ENCODE data around the gene DNAJB2.
A peak's percentile ranks its signal among the peaks of the same experiment; 100 is the strongest.

The DNAJB2 gene

DNA sequence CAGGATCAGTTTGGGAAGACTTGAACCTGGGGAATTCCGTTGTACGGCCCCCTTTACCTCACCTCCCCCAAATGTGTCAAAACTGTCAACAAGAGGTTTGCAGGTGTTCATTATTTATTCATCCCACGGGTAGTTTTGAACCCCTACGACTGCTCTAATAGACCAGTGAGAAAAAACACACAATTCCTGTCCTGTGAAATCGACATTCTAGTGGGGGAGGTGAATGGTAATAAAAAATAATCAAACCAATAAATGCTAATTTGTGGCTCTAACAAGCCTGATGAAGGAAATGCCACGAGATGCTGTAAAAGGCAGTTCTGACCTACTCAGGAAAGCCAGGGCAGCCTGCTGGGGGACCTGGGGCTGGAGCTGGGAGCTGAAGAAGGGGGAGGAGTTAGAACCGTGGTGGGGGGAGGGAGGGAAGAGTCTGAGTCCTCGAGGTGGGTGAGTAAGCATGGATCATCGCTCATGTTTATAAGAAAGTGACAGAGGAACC, 463 bp upstream of the DNAJB2 start:
- in situ Hi-C loops (cut with MboI; ENCODE audit: low sequenced_read_pairs, unreplicated experiment): loop anchor here (25.0 kb wide), 1 partner anchor 116 kb away; the partner anchor contains the start of genes NHEJ1 and SLC23A3
- TF ChIP-seq, protein P1, sequence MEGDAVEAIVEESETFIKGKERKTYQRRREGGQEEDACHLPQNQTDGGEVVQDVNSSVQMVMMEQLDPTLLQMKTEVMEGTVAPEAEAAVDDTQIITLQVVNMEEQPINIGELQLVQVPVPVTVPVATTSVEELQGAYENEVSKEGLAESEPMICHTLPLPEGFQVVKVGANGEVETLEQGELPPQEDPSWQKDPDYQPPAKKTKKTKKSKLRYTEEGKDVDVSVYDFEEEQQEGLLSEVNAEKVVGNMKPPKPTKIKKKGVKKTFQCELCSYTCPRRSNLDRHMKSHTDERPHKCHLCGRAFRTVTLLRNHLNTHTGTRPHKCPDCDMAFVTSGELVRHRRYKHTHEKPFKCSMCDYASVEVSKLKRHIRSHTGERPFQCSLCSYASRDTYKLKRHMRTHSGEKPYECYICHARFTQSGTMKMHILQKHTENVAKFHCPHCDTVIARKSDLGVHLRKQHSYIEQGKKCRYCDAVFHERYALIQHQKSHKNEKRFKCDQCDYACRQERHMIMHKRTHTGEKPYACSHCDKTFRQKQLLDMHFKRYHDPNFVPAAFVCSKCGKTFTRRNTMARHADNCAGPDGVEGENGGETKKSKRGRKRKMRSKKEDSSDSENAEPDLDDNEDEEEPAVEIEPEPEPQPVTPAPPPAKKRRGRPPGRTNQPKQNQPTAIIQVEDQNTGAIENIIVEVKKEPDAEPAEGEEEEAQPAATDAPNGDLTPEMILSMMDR (IDR thresholded peaks at IDR 0.05; ENCODE audit: borderline replicate concordance, control extremely low read depth, extremely low read depth, insufficient read depth, missing control alignments): no peak
- DNase-seq (ENCODE audit: low spot score): peak; percentile 44

DNA sequence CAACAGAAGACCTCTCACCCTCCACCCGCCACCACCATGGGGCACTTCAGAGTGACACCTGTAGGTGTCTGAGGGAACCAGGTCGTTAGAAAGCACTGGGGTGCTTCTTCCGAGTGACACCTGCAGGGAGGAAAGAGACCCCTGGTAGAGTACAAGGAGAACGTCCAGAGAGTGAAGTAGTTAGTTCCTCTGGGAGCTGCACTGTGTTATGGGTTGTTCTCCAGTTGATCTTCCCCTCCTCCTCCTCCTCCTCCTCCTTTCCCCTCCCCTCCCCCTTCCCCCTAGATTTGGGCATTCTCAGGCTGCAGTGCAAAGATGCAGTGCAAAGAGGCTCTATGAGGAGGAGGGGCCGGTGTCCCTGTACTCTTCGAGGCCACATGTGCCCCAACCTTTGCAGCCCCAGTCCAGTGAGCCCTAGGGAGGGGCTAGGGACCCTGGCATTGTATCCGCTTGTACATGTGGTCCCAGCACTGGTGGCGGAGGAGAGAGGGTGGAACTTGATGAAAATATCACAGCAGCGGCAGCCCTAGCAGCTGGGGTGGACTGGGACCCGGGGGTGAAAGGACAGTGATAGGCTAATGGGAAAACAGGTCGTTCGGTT, 850 bp downstream of the DNAJB2 start:
- in situ Hi-C loops (cut with MboI; ENCODE audit: low sequenced_read_pairs, unreplicated experiment): loop anchor here (25.0 kb wide), 1 partner anchor 118 kb away; the partner anchor contains the start of genes NHEJ1 and SLC23A3
- peak; percentile 16 for DNase-seq (ENCODE audit: low spot score)
- TF ChIP-seq, protein P1 (IDR thresholded peaks at IDR 0.05; ENCODE audit: borderline replicate concordance, control extremely low read depth, extremely low read depth, insufficient read depth, missing control alignments): peak; percentile 14

DNA sequence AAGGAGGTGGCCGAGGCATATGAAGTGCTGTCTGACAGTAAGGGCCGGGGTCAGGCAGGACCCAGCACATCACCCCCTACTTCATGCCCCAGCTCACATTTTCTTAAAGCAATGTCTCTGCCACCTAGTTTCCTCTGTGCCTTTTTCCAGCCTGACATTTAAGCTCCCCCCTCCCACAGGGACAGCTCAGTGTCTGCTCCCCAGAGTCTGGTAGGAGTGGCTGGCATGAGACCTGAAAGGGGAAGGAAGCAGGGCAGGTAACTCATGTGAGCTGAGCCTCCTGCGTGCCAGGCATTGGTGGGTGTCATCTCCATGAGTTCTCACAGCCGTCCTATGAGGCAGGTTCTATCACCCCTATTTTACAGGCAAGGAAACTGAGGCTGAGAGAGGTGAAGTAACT, 1.5 kb downstream of the DNAJB2 start:
- TF ChIP-seq, protein P1 (IDR thresholded peaks at IDR 0.05; ENCODE audit: borderline replicate concordance, control extremely low read depth, extremely low read depth, insufficient read depth, missing control alignments): no peak
- DNase-seq (ENCODE audit: low spot score): no peak
- in situ Hi-C loops (cut with MboI; ENCODE audit: low sequenced_read_pairs, unreplicated experiment): loop anchor here (25.0 kb wide), 1 partner anchor 118 kb away; the partner anchor contains the start of genes NHEJ1 and SLC23A3

DNA sequence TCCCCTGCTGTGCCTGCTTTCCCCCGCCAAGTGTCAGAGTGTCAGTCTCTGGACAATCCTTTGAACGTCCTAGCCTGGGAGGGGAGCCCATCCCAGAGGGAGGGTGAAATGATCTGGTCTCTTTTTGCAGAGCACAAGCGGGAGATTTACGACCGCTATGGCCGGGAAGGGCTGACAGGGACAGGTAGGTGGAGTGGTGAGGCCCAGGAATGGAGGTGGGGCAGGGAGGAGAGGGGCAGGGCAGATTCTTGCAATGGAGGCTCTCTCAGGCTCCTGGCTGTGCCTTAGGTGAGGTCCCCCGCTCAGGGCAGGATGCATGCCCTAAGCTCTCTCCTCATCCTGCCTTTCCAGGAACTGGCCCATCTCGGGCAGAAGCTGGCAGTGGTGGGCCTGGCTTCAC, 2.4 kb downstream of the DNAJB2 start:
- no peak for DNase-seq (ENCODE audit: low spot score)
- TF ChIP-seq, protein P1 (IDR thresholded peaks at IDR 0.05; ENCODE audit: borderline replicate concordance, control extremely low read depth, extremely low read depth, insufficient read depth, missing control alignments): no peak
- in situ Hi-C loops (cut with MboI; ENCODE audit: low sequenced_read_pairs, unreplicated experiment): loop anchor here (25.0 kb wide), 1 partner anchor 119 kb away; the partner anchor contains the start of genes NHEJ1 and SLC23A3

DNA sequence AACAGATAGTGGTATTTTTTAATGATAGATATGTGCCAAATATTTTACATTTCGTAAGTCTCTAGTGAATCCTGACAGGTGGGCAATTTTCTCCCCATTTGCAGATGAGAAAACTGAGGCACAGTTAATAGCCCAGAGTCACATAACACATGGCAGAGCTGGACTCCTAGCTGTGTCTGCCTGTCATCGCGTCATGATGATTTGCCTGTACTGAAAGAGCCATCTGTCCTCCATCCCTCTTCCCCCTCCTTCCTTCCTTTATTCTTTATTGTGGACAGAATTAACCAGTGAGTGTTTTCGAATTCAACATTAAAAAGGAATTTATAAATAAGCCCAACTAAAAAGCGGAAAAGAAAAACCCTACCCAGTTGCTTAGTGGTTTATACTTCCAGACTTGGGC, 3.2 kb downstream of the DNAJB2 start:
- TF ChIP-seq, protein P1 (IDR thresholded peaks at IDR 0.05; ENCODE audit: borderline replicate concordance, control extremely low read depth, extremely low read depth, insufficient read depth, missing control alignments): no peak
- no peak for DNase-seq (ENCODE audit: low spot score)

DNA sequence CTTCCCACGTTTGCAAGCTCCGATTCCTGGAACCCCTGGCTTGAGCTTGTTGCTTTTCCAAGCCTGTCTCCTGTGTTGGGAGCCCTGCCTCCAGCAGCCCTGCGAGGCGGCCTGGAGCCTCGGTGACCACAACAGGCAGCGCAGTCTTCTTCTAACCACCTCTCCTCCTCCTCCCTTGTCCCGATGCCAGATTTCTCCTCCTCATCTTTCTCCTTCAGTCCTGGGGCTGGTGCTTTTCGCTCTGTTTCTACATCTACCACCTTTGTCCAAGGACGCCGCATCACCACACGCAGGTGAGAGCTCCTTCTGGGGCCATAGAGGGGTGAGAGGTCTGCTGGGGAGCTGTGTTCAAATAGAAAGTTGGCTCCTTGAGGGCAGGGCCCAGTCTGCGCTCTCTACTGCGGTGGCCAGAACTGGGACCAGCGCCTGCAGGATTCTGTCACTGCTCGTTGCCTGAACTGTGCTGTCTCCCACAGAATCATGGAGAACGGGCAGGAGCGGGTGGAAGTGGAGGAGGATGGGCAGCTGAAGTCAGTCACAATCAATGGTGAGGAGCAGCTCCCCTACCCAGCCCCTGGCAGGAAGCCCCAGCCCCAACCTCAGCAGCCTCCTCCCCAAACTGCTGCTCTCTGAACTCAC, 3.9 kb downstream of the DNAJB2 start:
- TF ChIP-seq, protein P1 (IDR thresholded peaks at IDR 0.05; ENCODE audit: borderline replicate concordance, control extremely low read depth, extremely low read depth, insufficient read depth, missing control alignments): no peak
- in situ Hi-C loops (cut with MboI; ENCODE audit: low sequenced_read_pairs, unreplicated experiment): loop anchor here (25.0 kb wide), 1 partner anchor 121 kb away; the partner anchor contains the start of genes NHEJ1 and SLC23A3
- no peak for DNase-seq (ENCODE audit: low spot score)

More for the DNA sequence above, 3.2 kb downstream of the DNAJB2 start:
- in situ Hi-C loops (cut with MboI; ENCODE audit: low sequenced_read_pairs, unreplicated experiment): loop anchor here (25.0 kb wide), 1 partner anchor 120 kb away; the partner anchor contains the start of genes NHEJ1 and SLC23A3
